Neutrophil (primary cell): ENCODE measurements around the gene DNAJA4.

Experiments
- H3K27ac ChIP-seq: fragments of 200-600 bp; sonication (generic); 2 replicates; pipeline ENCODE4 v1.5.1; 2016; ENCODE audit warnings: mild to moderate bottlenecking, moderate library complexity
- H3K27me3 ChIP-seq: fragments of 200-600 bp; sonication (generic); 2 replicates; pipeline ENCODE4 v1.6.0; 2016; ENCODE audit warnings: mild to moderate bottlenecking
- H3K36me3 ChIP-seq: fragments of 200-600 bp; sonication (generic); 2 replicates; pipeline ENCODE4 v1.5.1; 2017
- H3K4me1 ChIP-seq, 2 experiments: fragments of 200-600 bp in 1 of 2; sonication (generic) in 1 of 2; 1 replicate in 1 of 2; 2 replicates in 1 of 2; pipeline versions ENCODE4 v1.5.1 to v1.6.1; 2013 to 2016; ENCODE audit warnings: low read depth in 1 of 2, low read length in 1 of 2, mild to moderate bottlenecking in 1 of 2, moderate library complexity in 1 of 2; ENCODE audit not compliant: control insufficient read depth in 1 of 2, insufficient read depth in 1 of 2
- H3K4me3 ChIP-seq, 2 experiments: fragments of 200-600 bp in 1 of 2; sonication (generic) in 1 of 2; 1 replicate in 1 of 2; 2 replicates in 1 of 2; pipeline ENCODE4 v1.5.1; 2013 to 2016; ENCODE audit warnings: low read depth in 1 of 2, low read length in 1 of 2, mild to moderate bottlenecking in 1 of 2, moderate library complexity in 1 of 2
- H3K9me3 ChIP-seq: fragments of 200-600 bp; sonication (generic); 2 replicates; pipeline ENCODE4 v1.5.1; 2016
- TF ChIP-seq, protein P1 (sequence below): fragments of 200-600 bp; sonication (generic); IDR thresholded peaks from 2 replicates; pipeline ENCODE4 v1.5.1; 2016; ENCODE audit warnings: antibody characterized with exemption

The DNAJA4 gene

DNA sequence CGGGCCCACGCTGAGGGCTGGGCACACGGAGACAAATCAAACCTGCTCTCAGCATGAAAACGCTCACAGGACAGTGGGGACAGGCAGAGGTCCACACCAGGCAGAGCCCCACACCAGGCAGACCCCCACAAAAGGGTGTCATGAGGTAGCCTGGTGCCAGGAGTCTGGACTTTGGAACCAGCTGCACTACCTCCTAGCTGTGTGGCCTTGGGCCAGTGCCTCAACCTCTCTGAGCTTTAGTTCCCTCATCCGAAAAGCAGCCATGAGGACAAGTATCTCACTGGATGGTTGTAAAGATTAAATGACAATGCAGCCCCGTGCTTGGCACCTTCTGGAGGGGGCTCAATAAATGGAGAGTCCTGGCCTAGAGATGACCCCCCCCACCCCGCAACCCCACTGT lies 59.3 kb downstream of the DNAJA4 start:
- Histone ChIP-seq H3K4me3 (no peak overlapping the region), H3K27me3 (no peaks in the 10 kb centered on the region), H3K27ac (no peak overlapping the region), H3K9me3 (no peaks in the 10 kb centered on the region), H3K36me3 (no peaks in the 10 kb centered on the region), H3K4me1 (no peaks in the 10 kb centered on the region)
- TF ChIP-seq, protein P1, sequence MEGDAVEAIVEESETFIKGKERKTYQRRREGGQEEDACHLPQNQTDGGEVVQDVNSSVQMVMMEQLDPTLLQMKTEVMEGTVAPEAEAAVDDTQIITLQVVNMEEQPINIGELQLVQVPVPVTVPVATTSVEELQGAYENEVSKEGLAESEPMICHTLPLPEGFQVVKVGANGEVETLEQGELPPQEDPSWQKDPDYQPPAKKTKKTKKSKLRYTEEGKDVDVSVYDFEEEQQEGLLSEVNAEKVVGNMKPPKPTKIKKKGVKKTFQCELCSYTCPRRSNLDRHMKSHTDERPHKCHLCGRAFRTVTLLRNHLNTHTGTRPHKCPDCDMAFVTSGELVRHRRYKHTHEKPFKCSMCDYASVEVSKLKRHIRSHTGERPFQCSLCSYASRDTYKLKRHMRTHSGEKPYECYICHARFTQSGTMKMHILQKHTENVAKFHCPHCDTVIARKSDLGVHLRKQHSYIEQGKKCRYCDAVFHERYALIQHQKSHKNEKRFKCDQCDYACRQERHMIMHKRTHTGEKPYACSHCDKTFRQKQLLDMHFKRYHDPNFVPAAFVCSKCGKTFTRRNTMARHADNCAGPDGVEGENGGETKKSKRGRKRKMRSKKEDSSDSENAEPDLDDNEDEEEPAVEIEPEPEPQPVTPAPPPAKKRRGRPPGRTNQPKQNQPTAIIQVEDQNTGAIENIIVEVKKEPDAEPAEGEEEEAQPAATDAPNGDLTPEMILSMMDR, result no peak

GRCh38 chr15:78324144-78324543 lies 59.8 kb downstream of the DNAJA4 start:
- Histone ChIP-seq H3K27ac (no peak overlapping the region), H3K9me3 (no peaks in the 10 kb centered on the region), H3K27me3 (no peaks in the 10 kb centered on the region), H3K36me3 (no peaks in the 10 kb centered on the region), H3K4me1 (no peaks in the 10 kb centered on the region), H3K4me3 (no peak overlapping the region)
- TF ChIP-seq, protein P1, result no peak

DNA sequence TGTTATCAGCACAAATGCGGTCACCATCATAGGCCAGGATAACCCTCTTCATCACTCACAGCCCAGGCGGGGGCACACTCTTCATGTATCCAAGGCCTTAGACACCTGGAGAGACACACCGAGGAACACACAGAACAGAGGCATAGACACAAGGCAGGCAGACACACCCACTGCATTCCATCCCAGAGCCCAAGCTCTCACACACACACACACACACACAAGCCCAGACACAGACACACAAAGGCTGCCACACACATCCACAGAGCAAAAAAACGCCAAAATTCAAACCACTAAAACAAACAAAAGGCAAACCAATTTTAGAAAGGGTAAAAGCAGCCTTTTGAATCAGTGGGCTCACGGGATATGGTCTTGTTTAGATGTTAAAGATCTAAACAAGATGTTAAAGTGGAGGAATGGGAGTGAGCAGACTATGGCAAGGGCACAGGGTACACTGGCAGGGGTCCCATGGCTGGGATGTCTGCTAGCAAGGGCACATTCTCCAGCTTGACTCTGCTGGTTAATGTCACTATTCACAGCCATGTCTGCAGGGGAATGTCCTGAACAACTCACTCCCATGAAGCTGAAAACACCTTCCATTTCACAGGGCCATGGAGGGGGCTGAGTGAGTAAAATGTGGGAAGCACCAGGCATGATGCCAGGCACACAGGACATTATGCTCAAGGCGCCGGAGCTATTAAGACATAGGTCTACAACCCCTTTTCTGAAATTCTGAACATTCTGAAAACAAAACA lies 60.9 kb downstream of the DNAJA4 start:
- TF ChIP-seq, protein P1, result no peak
- Histone ChIP-seq H3K27me3 (no peaks in the 10 kb centered on the region), H3K4me1 (no peaks in the 10 kb centered on the region), H3K27ac (no peak overlapping the region), H3K4me3 (no peak overlapping the region), H3K36me3 (no peaks in the 10 kb centered on the region), H3K9me3 (no peaks in the 10 kb centered on the region)

- no peak overlapping the region for H3K4me3 ChIP-seq
- H3K4me1 ChIP-seq, result no peaks in the 10 kb centered on the region
- no peaks in the 10 kb centered on the region for H3K27me3 ChIP-seq
- no peaks in the 10 kb centered on the region for H3K9me3 ChIP-seq
- H3K36me3 ChIP-seq, result no peaks in the 10 kb centered on the region
- TF ChIP-seq, protein P1, result no peak
- no peak overlapping the region for H3K27ac ChIP-seq
These were observed 63.1 kb downstream of the DNAJA4 start for GRCh38 chr15:78327466-78327865.

GRCh38 chr15:78329625-78330024 lies 65.3 kb downstream of the DNAJA4 start:
- no peaks in the 10 kb centered on the region for H3K36me3 ChIP-seq

More at GRCh38 chr15:78329625-78330024, 65.3 kb downstream of the DNAJA4 start:
- Histone ChIP-seq H3K9me3 (no peaks in the 10 kb centered on the region), H3K4me1 (no peaks in the 10 kb centered on the region), H3K27me3 (peaks cover 4% of the 10 kb centered on the region), H3K4me3 (no peak overlapping the region), H3K27ac (no peak overlapping the region)
- TF ChIP-seq, protein P1, result no peak
